ENCODE results near the gene ST3GAL6. TPM values are rescaled to one million over a fixed set of nuclear protein-coding genes. Genes with fewer than 3 reads are reported as not detected.
A peak's percentile ranks its signal among the peaks of the same experiment; 100 is the strongest.

Gene ST3GAL6
- total and polyA plus RNA-seq, 2 of the 13 experiments (the other 11 are each of a cell fraction or from before 2014, with no cell fraction given): 17.5 to 23.2 TPM

- TF ChIP-seq SCMH1 (CRISPR knock-in tag; IDR thresholded peaks at IDR 0.05; ENCODE audit: borderline replicate concordance): no peak
- TF ChIP-seq DBP (CRISPR knock-in tag; IDR thresholded peaks at IDR 0.05; ENCODE audit: not compliant biosample characterization): no peak
- no peak for TF ChIP-seq RNF2 (conservative IDR thresholded peaks at IDR 0.05; ENCODE audit: low read depth)
- no peak for TF ChIP-seq CREB1 (IDR thresholded peaks at IDR 0.05)
- peak; percentile 68; the same call in 1 of the 2 replicates for TF ChIP-seq CREB1 (CRISPR knock-in tag; IDR thresholded peaks at IDR 0.05)
- TF ChIP-seq CENPBD1 (CRISPR knock-in tag; IDR thresholded peaks at IDR 0.05; ENCODE audit: borderline replicate concordance, low read depth): no peak
- no peak for TF ChIP-seq MXI1 (IDR thresholded peaks at IDR 0.05; ENCODE audit: borderline replicate concordance, low read depth, low read length)
- TF ChIP-seq ZSCAN25 (CRISPR knock-in tag; IDR thresholded peaks at IDR 0.05): no peak
- no peak for TF ChIP-seq HNRNPUL1 (IDR thresholded peaks at IDR 0.05; ENCODE audit: low read depth, low read length)
- no peak; the same call in 1 of the 2 replicates for TF ChIP-seq ZNF331 (CRISPR knock-in tag; IDR thresholded peaks at IDR 0.05)
- no peak for TF ChIP-seq ZNF607 (CRISPR knock-in tag; IDR thresholded peaks at IDR 0.05; ENCODE audit: borderline replicate concordance)
- TF ChIP-seq THRA (CRISPR knock-in tag; IDR thresholded peaks at IDR 0.05; ENCODE audit: borderline replicate concordance): no peak; the same call in 1 of the 2 replicates
- no peak for TF ChIP-seq GTF3A (CRISPR knock-in tag; conservative IDR thresholded peaks at IDR 0.05)
- no peak for TF ChIP-seq ZSCAN9 (CRISPR knock-in tag; IDR thresholded peaks at IDR 0.05; ENCODE audit: borderline replicate concordance)
- no peak for TF ChIP-seq ZNF430 (CRISPR knock-in tag; IDR thresholded peaks at IDR 0.05)
- no peak for TF ChIP-seq GATA4 (IDR thresholded peaks at IDR 0.05; ENCODE audit: borderline replicate concordance, low read depth)
- no peak for TF ChIP-seq NFE2L1 (CRISPR knock-in tag; IDR thresholded peaks at IDR 0.05; ENCODE audit: borderline replicate concordance)
- no peak for TF ChIP-seq POLR2AphosphoS2 (IDR thresholded peaks at IDR 0.05; ENCODE audit: low read depth, low read length)
- no peak for TF ChIP-seq MXD4 (CRISPR knock-in tag; IDR thresholded peaks at IDR 0.05)
- no peak for TF ChIP-seq ZNF784 (CRISPR knock-in tag; IDR thresholded peaks at IDR 0.05; ENCODE audit: borderline replicate concordance)
- TF ChIP-seq ZNF230 (CRISPR knock-in tag; IDR thresholded peaks at IDR 0.05): no peak
- no peak for TF ChIP-seq JARID2 (CRISPR knock-in tag; IDR thresholded peaks at IDR 0.05; ENCODE audit: insufficient replicate concordance)
- no peak for TF ChIP-seq KDM5B (CRISPR knock-in tag; IDR thresholded peaks at IDR 0.05; ENCODE audit: borderline replicate concordance)
- no peak for TF ChIP-seq ZNF589 (CRISPR knock-in tag; conservative IDR thresholded peaks at IDR 0.05)
- TF ChIP-seq FOXK1 (CRISPR knock-in tag; IDR thresholded peaks at IDR 0.05; ENCODE audit: borderline replicate concordance, low read depth): no peak
- TF ChIP-seq BCLAF1 (IDR thresholded peaks at IDR 0.05): no peak
- no peak for TF ChIP-seq PAWR (CRISPR knock-in tag; IDR thresholded peaks at IDR 0.05; ENCODE audit: borderline replicate concordance)
Measured at GRCh38 chr3:98777286-98777685, 14.1 kb downstream of the ST3GAL6 start (continued).
